Coronary artery (tissue), 2 donors: ENCODE data around the gene SSX2IP.

Source experiments
- DNase-seq: peaks from one replicate; pipeline ENCODE4 v3.0.0-alpha.2; 2017; ENCODE audit warnings: low spot score
- H3K27ac ChIP-seq, 2 donors: fragments of 200-600 bp; sonication (generic); one replicate each; pipeline ENCODE4 v1.5.1; 2016 to 2019
- H3K4me3 ChIP-seq: fragments of 200-600 bp; sonication (generic); 2 replicates; pipeline ENCODE4 v1.5.1; 2016; ENCODE audit warnings: mild to moderate bottlenecking, moderate library complexity
- CTCF ChIP-seq: fragments of 200-600 bp; sonication (generic); IDR thresholded peaks from one replicate; pipeline ENCODE4 v1.5.1; 2019; ENCODE audit warnings: antibody characterized with exemption

Gene SSX2IP

GRCh38 chr1:84677415-84678099 is 12.7 kb downstream of the SSX2IP start:
- no peak overlapping the region for H3K27ac ChIP-seq
- no peak overlapping the region for H3K4me3 ChIP-seq
- no peak for DNase-seq
- no peak for TF ChIP-seq CTCF

- TF ChIP-seq CTCF = no peak
- DNase-seq = no peak
- no peak overlapping the region for H3K27ac ChIP-seq
- H3K4me3 ChIP-seq = no peak overlapping the region
Observed at GRCh38 chr1:84675631-84676030, 14.6 kb downstream of the SSX2IP start.

GRCh38 chr1:84675106-84675505 is 15.2 kb downstream of the SSX2IP start:
- H3K4me3 ChIP-seq = no peak overlapping the region
- no peak for TF ChIP-seq CTCF
- H3K27ac ChIP-seq = no peak overlapping the region
- no peak for DNase-seq

- H3K27ac ChIP-seq = no peak overlapping the region
- no peak for DNase-seq
- TF ChIP-seq CTCF = no peak
- no peak overlapping the region for H3K4me3 ChIP-seq
Observed at GRCh38 chr1:84674705-84675104, 15.6 kb downstream of the SSX2IP start.

GRCh38 chr1:84674021-84674420 is 16.2 kb downstream of the SSX2IP start:
- TF ChIP-seq CTCF = no peak
- DNase-seq = no peak
- Histone ChIP-seq H3K27ac (no peak overlapping the region), H3K4me3 (no peak overlapping the region)

GRCh38 chr1:84672080-84672854 is 18.0 kb downstream of the SSX2IP start:
- DNase-seq = no peak
- no peak overlapping the region for H3K27ac ChIP-seq
- TF ChIP-seq CTCF = no peak

GRCh38 chr1:84669831-84670230 is 20.4 kb downstream of the SSX2IP start:
- H3K4me3 ChIP-seq = no peak overlapping the region
- no peak overlapping the region for H3K27ac ChIP-seq
- TF ChIP-seq CTCF = no peak
- no peak for DNase-seq

More at GRCh38 chr1:84672080-84672854, 18.0 kb downstream of the SSX2IP start:
- H3K4me3 ChIP-seq = no peak overlapping the region
